Measurements from ENCODE around the gene CAPNS1.

The CAPNS1 gene

DNA sequence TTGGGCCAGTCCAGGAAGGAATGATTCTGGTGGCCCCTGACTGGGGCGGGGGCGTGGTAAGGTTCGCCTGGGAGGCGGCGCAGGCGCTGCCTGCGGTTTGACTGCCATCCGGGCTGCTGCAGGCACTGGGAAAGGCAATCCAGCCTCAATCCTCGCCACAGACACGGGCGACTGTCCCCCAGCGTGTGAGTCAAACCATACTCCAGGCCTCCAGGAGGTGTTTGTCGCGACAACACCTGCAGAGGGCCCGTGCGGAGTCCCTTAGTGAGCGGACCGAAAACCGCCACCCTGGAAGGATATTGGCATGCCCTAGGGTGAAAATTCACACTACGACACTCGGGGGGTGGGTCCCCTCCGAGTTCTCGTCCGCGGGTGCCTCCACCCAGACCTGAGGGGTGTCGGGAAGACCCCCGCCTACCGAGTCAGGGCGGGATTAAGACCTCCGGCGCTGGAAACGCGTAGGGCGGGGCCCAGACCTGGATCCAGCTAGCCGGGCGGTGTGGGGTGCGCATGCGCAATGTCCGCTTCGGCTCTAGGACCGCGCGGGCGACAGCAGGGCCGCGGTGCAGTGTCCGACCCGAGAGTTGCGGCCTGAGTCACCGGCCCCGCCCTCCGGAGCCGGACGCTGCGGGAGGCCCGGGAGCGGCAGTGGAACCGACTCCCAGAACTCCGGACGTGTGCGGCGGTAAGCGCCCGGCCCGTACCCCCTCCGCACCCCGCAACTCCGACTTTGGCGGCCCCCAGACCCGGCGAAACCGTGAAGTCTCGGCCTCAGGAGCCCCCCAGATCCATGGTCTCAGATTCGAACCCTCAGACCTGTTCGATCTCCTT lies at the start of gene CAPNS1:
CAPNS1 (plus strand) TSS at position 594 of the 831 bp plus-strand sequence. CDS start 946 bp downstream, outside the sequence.
- peak; percentile 94 for DNase-seq
- in situ Hi-C loops (cut with HindIII; ENCODE audit: low pct_ligation_motif_present, low pct_unique_long_range_greater_than_20kb, low sequenced_read_pairs), result no loop called here

DNA sequence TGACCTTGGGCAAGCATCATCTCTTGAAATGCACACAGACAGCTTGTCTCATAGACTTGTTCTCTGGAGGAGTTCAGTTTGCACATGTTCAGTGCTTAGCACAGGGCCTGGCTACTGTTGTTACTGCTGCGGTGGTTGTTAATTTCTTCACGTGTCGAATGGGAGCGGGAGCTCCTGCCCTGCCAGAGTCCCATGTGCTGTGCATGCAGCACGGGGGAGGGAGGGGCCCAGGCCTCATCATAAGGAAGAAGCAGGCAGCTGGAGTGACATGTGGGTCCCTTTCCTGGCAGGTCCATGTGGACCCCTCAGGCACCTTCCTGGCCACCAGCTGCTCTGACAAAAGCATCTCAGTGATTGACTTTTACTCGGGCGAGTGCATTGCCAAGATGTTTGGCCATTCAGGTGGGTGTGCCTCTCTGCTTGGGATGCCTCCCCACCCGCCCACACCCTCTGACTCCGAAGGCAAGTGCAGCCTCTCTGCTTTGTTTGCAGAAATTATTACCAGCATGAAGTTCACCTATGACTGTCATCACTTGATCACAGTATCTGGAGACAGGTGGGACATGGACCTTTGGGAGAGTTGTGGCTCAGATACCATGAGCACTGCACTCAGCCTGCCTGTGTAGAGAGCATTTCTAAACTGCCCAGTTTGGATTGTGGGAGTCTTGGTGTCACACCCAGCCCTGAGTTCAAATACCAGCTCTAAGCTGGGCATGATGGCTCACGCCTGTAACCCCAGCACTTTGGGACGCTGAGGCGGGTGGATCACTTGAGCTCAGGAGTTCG lies 48.8 kb upstream of the CAPNS1 start:
- DNase-seq, result no peak
- in situ Hi-C loops (cut with HindIII; ENCODE audit: low pct_ligation_motif_present, low pct_unique_long_range_greater_than_20kb, low sequenced_read_pairs), result no loop called here

DNA sequence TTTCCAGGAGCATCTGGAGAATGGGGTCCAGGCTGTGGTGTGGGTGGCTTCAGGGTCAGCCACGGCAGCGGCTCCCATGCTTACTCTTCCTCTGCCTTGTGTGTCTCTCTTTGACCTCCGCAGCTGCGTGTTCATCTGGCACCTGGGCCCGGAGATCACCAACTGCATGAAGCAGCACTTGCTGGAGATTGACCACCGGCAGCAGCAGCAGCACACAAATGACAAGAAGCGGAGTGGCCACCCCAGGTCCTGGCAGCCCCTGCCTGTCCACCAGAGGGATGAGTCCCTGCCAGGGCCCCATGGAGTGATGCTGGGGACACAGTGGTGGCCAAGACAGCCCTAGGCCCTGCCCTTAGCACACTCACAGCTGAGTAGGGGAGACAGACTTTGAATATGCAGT lies 47.3 kb upstream of the CAPNS1 start:
- no peak for DNase-seq
- in situ Hi-C loops (cut with HindIII; ENCODE audit: low pct_ligation_motif_present, low pct_unique_long_range_greater_than_20kb, low sequenced_read_pairs), result no loop called here

DNA sequence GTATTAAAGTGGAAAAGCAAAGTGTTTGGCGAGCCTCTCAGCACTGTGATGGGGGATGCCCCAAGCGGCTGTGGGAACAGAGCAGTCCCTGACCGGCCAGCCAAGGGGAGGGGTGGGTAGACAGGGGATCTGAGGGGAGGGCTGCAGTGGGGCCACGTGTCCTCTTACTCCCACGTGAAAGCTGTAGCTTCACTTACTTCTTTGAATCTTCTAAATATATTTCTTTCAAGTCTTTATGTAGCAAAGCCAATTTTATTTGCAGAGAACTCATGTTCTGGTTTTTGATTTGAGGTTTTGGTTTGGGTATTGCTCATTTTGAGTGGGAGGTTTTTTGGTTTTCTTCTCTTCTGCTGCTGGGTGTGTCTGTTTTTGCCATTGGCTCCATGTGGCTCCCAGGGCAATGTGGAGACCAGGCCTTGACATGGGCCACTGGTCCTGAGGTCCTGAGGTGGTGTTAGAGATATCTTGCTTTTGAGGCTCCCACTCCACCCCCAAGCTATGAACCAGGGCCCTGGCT lies 46.7 kb upstream of the CAPNS1 start:
- in situ Hi-C loops (cut with HindIII; ENCODE audit: low pct_ligation_motif_present, low pct_unique_long_range_greater_than_20kb, low sequenced_read_pairs), result no loop called here
- DNase-seq, result no peak

DNA sequence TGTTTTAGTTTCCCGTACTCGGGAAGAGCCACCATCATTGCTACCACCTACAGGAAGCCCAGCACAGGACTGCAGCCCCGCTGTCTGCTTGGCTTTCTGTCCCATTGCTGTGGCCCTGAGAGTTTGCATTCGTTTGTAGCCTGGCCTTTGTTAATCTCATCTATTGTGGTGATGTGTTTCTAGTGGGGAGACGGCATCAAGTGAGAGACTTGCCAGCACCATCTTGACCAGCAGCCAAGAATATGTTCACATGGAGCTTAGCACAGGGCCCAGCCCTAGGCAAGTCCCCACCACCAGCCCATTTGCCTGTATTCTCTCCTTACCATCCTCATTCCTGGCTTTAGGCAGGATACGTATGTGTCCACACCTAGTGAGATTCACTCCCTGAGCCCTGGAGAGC lies 46.2 kb upstream of the CAPNS1 start:
- no peak for DNase-seq
- in situ Hi-C loops (cut with HindIII; ENCODE audit: low pct_ligation_motif_present, low pct_unique_long_range_greater_than_20kb, low sequenced_read_pairs), result no loop called here

DNA sequence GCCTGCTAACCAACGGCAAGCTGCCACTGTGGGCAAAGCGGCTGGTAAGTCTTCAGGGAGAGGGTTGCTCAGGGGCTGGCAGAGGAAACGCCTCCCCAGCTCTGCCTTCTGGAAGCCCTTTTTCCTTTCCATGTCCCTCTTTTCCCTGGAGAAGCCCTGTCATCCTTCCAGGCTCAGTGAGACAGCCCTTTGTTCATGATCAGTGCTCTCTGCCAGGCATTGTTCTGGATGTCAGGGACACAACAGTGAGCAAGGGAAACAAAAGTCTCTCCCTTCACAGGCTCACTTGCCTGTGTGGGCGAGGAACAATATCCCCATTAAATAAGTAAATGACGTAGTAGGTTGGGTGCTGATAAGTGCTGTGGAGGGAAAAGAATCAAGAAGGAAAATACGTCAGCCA lies 42.8 kb upstream of the CAPNS1 start:
- in situ Hi-C loops (cut with HindIII; ENCODE audit: low pct_ligation_motif_present, low pct_unique_long_range_greater_than_20kb, low sequenced_read_pairs), result no loop called here
- no peak for DNase-seq

DNA sequence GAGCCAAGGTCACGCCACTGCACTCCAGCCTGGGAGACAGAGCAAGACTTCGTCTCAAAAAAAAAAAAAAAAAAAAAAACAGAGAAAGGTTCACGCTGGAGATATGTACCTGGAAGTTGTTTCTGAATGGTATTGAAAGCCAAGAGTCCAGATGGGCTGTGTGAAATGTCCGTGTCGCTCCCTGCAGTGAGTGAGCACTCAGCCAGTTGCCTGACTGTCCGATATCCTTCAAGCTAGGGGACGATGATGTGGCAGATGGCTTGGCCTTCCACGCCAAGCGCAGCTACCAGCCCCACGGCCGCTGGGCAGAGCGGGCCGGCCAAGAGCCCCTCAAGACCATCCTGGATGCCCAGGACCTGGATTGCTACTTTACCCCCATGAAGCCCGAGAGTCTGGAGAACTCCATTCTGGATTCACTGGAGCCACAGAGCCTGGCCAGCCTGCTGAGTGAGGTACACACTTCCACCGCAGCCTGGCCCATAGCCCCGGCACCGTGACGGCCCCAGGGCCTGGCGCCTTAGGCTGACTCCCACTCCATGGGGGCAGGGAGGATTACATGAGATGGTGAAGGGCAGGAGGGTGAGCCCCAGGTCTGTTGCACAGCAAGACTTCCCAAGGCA lies 40.6 kb upstream of the CAPNS1 start:
- in situ Hi-C loops (cut with HindIII; ENCODE audit: low pct_ligation_motif_present, low pct_unique_long_range_greater_than_20kb, low sequenced_read_pairs), result no loop called here
- DNase-seq, result no peak

DNA sequence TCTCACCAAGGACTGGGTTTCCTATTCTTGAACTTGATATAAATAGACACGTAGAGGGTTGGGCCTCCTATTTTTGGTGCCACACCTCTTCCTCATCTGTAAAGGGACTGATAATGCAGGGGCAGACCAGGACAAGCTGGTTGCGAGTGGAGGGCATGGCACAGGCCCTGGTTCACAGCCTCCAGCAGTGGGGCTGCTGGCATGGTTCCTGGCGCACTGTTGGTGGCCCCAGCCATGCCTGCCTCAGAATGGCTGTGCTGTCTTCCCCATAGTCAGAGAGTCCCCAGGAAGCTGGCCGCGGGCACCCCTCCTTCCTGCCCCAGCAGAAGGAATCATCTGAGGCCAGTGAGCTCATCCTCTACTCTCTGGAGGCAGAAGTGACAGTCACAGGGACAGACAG lies 39.4 kb upstream of the CAPNS1 start:
- DNase-seq, result no peak

DNA sequence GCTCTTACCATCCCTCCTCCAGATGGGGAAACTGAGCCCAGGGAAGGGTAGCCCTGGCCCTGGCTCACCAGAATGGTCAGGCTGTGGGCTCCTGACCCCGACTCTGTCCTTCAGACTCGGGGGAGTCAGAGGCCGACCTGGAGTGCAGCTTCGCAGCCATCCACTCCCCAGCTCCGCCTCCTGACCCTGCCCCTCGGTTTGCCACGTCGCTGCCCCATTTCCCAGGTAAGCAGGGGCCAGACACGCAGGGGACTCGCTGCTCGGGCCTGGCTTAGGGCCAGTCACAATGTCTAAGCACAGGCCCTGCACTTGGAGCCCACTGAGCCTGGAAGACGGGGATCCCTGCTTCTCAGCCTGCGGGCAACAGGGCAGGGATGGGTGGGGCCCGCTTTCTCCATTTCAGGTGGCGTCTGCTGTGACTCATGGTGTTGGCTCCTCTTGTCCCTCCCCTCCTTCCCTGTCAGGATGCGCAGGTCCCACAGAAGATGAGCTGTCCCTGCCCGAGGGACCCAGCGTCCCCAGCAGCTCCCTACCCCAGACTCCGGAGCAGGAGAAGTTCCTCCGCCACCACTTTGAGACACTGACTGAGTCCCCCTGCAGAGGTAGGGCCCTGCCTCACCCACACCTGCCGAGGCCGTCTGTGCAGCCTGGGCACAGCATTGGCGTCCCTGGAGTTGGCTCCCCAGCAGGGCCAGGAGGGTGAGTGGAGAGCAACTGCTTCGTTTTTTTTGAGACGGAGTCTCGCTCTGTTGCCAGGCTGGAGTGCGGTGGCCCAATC lies 38.1 kb upstream of the CAPNS1 start:
- DNase-seq, result no peak
- in situ Hi-C loops (cut with HindIII; ENCODE audit: low pct_ligation_motif_present, low pct_unique_long_range_greater_than_20kb, low sequenced_read_pairs), result no loop called here

More for the DNA sequence above, 39.4 kb upstream of the CAPNS1 start:
- in situ Hi-C loops (cut with HindIII; ENCODE audit: low pct_ligation_motif_present, low pct_unique_long_range_greater_than_20kb, low sequenced_read_pairs), result no loop called here

DNA sequence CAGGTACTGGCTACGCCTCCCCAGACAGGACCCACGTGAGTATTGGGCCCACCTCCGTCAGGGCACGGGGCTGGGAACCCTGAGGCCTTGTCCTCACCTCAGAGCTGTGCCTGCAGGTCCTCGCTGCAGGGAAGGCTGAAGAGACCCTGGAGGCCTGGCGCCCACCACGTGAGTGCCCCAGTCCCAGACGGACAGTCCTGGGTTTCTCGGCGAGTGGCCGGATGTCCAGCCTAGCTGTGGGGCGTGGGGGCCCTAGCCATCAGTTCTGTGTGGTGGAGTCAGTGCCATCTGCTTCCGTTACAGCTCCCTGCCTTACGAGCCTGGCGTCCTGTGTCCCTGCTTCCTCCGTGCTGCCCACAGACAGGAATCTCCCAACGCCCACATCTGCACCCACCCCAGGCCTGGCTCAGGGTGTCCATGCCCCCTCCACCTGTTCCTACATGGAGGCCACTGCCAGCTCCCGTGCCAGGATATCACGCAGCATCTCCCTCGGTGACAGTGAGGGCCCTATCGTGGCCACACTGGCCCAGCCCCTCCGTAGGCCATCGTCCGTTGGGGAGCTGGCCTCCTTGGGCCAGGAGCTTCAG lies 36.7 kb upstream of the CAPNS1 start:
- no peak for DNase-seq

DNA sequence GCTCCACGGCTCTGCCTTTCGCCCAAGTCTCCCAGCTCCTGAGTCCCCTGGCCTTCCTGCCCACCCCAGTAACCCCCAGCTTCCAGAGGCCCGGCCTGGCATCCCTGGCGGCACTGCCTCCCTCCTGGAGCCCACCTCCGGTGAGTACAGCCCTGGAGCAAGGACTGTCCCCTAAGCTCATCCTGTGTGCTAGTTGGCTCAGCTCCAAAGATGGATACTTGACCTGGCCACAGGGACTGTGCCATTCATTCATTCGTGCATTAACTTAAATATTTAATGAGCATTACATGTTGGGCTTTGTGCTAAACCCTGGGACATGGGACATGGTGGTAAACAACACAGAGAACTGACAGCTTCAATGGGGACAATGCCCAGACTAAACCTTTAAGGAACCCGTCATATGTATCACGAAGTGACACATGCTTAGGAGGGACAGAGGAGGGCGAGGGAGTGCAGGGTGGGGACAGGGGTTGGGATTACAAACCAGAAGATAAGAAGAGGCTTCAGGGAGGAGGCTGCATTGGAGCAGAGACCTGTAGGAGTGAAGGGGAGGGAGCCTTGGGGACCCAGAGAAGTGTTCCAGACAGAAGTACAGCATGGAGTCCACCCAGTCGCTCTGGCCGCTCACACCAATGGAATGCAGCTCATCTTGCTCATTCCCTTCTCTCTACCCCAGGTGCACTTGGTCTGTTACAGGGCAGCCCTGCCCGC lies 35.9 kb upstream of the CAPNS1 start:
- DNase-seq, result peak; percentile 17

More for the DNA sequence above, 36.7 kb upstream of the CAPNS1 start:
- in situ Hi-C loops (cut with HindIII; ENCODE audit: low pct_ligation_motif_present, low pct_unique_long_range_greater_than_20kb, low sequenced_read_pairs), result no loop called here

DNA sequence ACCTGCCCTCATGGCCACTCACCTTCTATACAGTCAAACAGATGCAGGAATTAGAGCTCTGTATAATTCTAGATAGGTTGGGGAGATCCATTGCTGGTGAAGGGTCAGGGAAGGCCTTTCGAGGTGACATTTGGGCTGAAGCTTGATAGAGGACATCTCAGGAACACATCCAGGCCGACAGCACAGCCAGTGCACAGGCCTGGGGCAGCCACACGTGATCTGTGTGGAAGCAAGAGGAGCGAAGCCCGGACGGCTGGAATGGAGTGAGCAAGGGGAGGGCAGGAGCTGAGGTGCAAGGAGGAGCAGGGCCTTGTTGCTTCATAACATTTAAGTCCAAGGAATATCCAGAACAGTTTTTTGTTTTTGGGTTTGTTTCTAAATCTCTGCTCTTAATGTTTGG lies 33.4 kb upstream of the CAPNS1 start:
- no peak for DNase-seq
- in situ Hi-C loops (cut with HindIII; ENCODE audit: low pct_ligation_motif_present, low pct_unique_long_range_greater_than_20kb, low sequenced_read_pairs), result no loop called here

More for the DNA sequence above, 35.9 kb upstream of the CAPNS1 start:
- in situ Hi-C loops (cut with HindIII; ENCODE audit: low pct_ligation_motif_present, low pct_unique_long_range_greater_than_20kb, low sequenced_read_pairs), result no loop called here

DNA sequence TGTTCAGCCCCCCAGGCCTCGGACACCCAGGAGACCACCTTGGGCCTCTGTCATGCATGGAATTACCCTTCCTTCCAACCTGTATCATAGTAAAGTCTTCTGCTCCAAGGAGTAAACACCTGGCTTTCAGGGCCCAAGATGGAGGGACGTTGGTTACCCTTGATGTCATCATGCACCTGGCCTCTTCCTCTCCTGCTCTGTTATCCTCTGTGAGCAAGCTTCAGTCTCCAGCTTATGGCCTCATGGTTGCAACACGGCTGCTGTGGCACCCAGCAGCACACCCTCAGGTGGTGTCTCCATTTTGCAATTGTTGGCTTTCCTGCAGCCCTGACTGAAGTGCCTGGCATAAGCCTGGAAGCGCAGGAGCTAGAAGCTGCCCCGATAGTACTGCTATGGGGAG lies 32.9 kb upstream of the CAPNS1 start:
- in situ Hi-C loops (cut with HindIII; ENCODE audit: low pct_ligation_motif_present, low pct_unique_long_range_greater_than_20kb, low sequenced_read_pairs), result no loop called here

DNA sequence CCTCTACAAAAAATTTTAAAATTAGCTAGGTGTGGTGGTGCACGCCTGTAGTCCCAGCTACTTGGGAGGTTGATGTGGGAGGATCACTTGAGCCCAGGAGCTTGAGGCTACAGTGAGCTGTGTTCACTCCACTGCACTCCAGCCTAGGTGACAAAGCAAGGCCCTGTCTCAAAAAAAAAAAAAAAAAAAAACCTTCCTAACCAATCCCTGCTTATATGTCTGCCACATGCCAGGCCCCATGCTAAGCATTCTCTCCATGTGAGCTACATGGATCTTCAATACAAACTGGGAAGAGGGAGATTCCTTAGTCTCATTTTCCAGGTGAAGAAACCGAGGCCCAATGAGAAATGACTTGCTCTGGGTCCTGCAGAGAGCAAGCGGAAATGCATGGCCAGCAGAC lies 31.2 kb upstream of the CAPNS1 start:
- DNase-seq, result no peak
- in situ Hi-C loops (cut with HindIII; ENCODE audit: low pct_ligation_motif_present, low pct_unique_long_range_greater_than_20kb, low sequenced_read_pairs), result no loop called here

More for the DNA sequence above, 32.9 kb upstream of the CAPNS1 start:
- no peak for DNase-seq

DNA sequence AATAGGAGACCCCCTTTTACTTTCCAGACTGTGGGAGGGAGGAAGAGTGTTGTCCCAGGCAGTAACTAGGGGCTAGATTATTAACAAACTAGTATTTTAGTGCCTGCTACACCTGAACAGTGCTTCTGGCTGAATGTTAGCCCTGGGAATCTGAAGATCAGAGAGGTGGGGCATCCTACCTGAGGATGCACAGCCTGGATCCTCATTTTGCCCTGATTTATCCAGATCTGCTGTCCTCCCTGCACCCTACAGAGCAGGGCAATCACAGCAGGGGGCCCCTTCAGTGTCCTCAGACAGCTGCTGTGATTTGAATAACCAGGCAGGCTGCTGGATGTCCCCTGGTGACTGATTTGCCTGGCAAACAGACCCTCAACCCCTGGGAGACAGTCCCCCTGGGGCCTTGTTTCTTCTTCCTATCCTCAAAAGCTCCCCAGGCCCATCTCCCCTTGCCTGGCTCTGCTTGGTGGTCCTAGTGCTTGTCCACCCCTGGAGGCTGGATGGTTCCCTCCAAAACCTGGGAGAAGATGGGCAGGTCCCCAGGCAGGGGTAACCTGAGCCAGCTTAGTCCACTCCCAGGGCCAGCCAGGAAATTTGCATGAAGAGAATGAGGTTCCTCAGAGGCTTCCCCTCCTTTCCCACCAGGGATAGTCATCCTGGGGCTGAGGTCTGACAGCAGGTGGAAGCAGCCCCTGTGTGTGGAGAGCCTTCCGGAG lies 29.2 kb upstream of the CAPNS1 start, which contains the start of gene OVOL3:
OVOL3 (plus strand) TSS at position 657 of the 713 bp plus-strand sequence. CDS start 60 bp downstream, outside the sequence.
- no peak for DNase-seq
- in situ Hi-C loops (cut with HindIII; ENCODE audit: low pct_ligation_motif_present, low pct_unique_long_range_greater_than_20kb, low sequenced_read_pairs), result no loop called here

DNA sequence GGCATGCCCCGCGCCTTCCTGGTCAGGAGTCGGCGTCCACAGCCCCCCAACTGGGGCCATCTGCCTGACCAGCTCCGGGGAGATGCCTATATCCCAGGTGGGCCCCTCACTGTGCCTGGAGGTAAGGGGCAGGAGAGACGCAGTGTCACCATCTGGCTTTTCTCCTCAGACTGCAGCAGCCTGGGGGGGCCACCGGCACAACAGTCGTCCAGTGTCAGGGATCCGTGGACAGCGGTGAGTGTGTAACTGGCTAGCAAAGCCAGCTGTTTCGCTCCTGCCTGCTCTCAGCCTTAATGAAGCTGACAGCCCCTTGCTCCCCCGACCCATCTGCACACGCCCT lies 28.7 kb upstream of the CAPNS1 start:
- in situ Hi-C loops (cut with HindIII; ENCODE audit: low pct_ligation_motif_present, low pct_unique_long_range_greater_than_20kb, low sequenced_read_pairs), result no loop called here
- DNase-seq, result no peak

DNA sequence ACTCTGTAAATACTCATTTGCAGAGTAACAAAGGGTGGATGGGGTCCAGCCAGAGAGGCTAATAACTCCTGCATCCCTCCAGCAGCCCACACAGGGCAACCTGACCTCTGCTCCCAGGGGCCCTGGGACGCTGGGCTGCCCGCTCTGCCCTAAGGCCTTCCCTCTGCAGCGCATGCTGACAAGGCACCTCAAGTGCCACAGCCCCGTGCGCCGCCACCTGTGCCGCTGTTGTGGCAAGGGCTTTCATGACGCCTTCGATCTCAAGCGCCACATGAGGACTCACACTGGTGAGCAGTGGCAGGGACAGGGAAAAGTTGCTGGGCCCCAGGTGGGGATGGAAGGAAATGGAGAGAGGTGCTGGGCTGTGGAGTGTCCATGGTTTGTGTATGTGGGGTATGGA lies 27.2 kb upstream of the CAPNS1 start:
- in situ Hi-C loops (cut with HindIII; ENCODE audit: low pct_ligation_motif_present, low pct_unique_long_range_greater_than_20kb, low sequenced_read_pairs), result no loop called here
- no peak for DNase-seq

Measured in ACHN (cell line).